Choroid plexus epithelial cell (primary cell): ENCODE measurements around the gene SQSTM1.

Source experiments
- DNase-seq: peaks from one replicate; pipeline ENCODE4 v3.0.0-alpha.2; 2010; ENCODE audit warnings: low read depth
- H3K4me3 ChIP-seq: 2 replicates; pipeline ENCODE4 v1.5.1; 2011; ENCODE audit warnings: low read depth, mild to moderate bottlenecking, control low read depth, low read length, moderate library complexity
- CTCF ChIP-seq: conservative IDR thresholded peaks from 2 replicates; pipeline ENCODE4 v1.5.1; 2011; ENCODE audit warnings: low read depth, mild to moderate bottlenecking, control low read depth, inconsistent platforms, low read length, moderate library complexity

SQSTM1 gene

GRCh38 chr5:179777456-179777855, 43.2 kb upstream of the SQSTM1 start:
- no peak for DNase-seq

GRCh38 chr5:179777909-179778308, 42.8 kb upstream of the SQSTM1 start:
- no peak overlapping the region for H3K4me3 ChIP-seq
- DNase-seq: no peak
- no peak for TF ChIP-seq CTCF

More at GRCh38 chr5:179777456-179777855, 43.2 kb upstream of the SQSTM1 start:
- no peak for TF ChIP-seq CTCF
- H3K4me3 ChIP-seq: no peak overlapping the region

GRCh38 chr5:179778591-179778990, 42.1 kb upstream of the SQSTM1 start:
- no peak for TF ChIP-seq CTCF
- no peak overlapping the region for H3K4me3 ChIP-seq
- no peak for DNase-seq

- no peak for TF ChIP-seq CTCF
- DNase-seq: no peak
Observed at GRCh38 chr5:179779826-179780225, 40.9 kb upstream of the SQSTM1 start.

GRCh38 chr5:179780362-179780761, 40.3 kb upstream of the SQSTM1 start:
- peak; percentile 81 for DNase-seq
- TF ChIP-seq CTCF: peak; percentile 22
- H3K4me3 ChIP-seq: no peak overlapping the region

More at GRCh38 chr5:179779826-179780225, 40.9 kb upstream of the SQSTM1 start:
- H3K4me3 ChIP-seq: no peak overlapping the region

GRCh38 chr5:179781846-179782245, 38.9 kb upstream of the SQSTM1 start:
- no peak for TF ChIP-seq CTCF
- H3K4me3 ChIP-seq: no peak overlapping the region
- DNase-seq: no peak

- no peak for DNase-seq
- no peak overlapping the region for H3K4me3 ChIP-seq
- no peak for TF ChIP-seq CTCF
Observed at GRCh38 chr5:179783128-179783527, 37.6 kb upstream of the SQSTM1 start.
